ENCODE results near the gene NANOS3. TPM values are rescaled to one million over a fixed set of nuclear protein-coding genes. Genes with fewer than 3 reads are reported as not detected.

Gene NANOS3
- total and polyA plus RNA-seq, 7 donors, result 0.16 TPM; not detected in 6

DNA sequence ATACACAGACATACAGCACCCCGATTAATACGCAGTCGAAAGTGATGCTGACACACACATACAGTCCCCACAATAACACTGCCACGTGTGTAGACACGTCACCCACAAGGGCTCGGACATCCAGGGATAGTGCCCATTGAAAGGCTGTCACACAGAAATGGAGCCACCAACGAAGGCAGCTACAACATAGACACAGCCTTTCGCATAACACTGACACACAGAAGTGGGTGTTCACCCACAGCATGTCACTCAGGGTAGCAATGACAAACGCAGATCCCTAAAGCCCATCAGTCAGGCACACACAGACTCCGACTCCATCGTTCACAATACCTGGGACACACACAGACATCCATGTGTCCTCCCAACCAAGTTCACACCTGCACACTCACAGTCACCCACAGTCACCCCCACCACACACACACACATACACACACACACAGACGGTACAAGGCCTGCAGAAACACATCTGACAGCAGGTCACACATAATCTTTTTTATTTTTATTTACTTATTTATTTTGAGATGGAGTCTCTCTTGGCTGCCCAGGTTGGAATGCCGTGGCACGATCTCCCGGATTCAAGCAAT lies 10.4 kb upstream of the NANOS3 start:
- Histone ChIP-seq H3K36me3 (no peaks in the 10 kb centered on the region), H3K27me3 (no peaks in the 10 kb centered on the region), H3K4me1 (peaks cover 0 to 31% (median 17%) of the 10 kb centered on the region in 4 donors), H3K4me3 (peak overlapping the region in 2 of 4 donors; percentile 79 to 85), H3K27ac (peak overlapping the region in 2 of 4 donors; percentile 72 to 97), H3K9me3 (no peaks in the 10 kb centered on the region)
- DNase-seq, result no peak
- WGBS, 2 donors, result 62 to 71% methylated on average over 15 of the region's 15 CpGs
- intact Hi-C loops (cut with DNase I), result no loop called here
- TF ChIP-seq EP300 (IDR thresholded peaks at IDR 0.05), result no peak
- TF ChIP-seq, protein P1, sequence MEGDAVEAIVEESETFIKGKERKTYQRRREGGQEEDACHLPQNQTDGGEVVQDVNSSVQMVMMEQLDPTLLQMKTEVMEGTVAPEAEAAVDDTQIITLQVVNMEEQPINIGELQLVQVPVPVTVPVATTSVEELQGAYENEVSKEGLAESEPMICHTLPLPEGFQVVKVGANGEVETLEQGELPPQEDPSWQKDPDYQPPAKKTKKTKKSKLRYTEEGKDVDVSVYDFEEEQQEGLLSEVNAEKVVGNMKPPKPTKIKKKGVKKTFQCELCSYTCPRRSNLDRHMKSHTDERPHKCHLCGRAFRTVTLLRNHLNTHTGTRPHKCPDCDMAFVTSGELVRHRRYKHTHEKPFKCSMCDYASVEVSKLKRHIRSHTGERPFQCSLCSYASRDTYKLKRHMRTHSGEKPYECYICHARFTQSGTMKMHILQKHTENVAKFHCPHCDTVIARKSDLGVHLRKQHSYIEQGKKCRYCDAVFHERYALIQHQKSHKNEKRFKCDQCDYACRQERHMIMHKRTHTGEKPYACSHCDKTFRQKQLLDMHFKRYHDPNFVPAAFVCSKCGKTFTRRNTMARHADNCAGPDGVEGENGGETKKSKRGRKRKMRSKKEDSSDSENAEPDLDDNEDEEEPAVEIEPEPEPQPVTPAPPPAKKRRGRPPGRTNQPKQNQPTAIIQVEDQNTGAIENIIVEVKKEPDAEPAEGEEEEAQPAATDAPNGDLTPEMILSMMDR (IDR thresholded peaks at IDR 0.05), result no peak
- TF ChIP-seq POLR2A (IDR thresholded peaks at IDR 0.05), result no peak
- TF ChIP-seq POLR2AphosphoS5 (IDR thresholded peaks at IDR 0.05), result no peak

DNA sequence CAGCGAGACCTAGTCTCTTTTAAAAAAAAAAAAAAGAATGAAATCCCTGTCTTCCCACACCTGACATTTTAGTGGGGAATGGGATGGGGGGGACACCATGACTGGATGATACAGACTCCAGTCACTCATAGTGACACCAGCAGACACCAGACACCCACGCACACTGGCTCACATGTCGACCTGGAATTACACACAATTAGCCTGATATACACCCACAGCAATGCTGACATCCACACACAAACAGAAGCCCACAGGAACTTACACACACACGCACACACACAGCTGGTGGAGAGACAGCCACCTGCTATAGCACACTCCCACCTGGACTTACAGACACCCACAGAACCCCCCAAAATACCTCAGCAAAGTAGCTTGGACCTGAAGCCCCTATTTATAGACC lies 8.3 kb upstream of the NANOS3 start:
- DNase-seq, result no peak
- intact Hi-C loops (cut with DNase I), result no loop called here
- Histone ChIP-seq H3K27ac (no peak overlapping the region), H3K4me3 (no peak overlapping the region), H3K9me3 (no peaks in the 10 kb centered on the region), H3K27me3 (peaks cover 0 to 10% (median 4%) of the 10 kb centered on the region in 3 donors), H3K36me3 (no peaks in the 10 kb centered on the region), H3K4me1 (peaks cover 0 to 32% (median 22%) of the 10 kb centered on the region in 4 donors)
- 77 to 84% methylated on average over 4 of the region's 4 CpGs for WGBS, 2 donors
- TF ChIP-seq, protein P1 (IDR thresholded peaks at IDR 0.05), result no peak

DNA sequence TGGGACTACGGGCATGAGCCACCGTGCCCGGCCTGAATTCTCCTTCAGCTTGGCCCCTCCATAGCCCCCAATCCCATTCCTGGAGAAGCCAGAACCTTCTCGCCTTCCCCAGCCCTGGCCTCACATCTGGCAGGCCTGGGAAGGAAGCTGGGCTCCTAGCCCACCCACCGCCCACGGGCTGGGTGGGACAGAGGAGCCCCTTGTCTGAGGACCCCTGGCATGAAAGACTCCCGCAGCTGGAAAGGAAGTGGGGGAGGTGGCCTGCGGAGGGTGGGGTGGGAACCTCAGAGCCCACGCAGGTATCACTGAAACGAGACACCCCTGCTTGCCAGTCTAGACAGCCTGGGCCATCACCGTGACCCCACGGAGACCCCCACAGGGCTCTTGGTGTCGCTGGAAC lies 7.7 kb upstream of the NANOS3 start:
- DNase-seq, result no peak
- H3K4me1 ChIP-seq, result peaks cover 0 to 28% (median 20%) of the 10 kb centered on the region in 4 donors
- H3K36me3 ChIP-seq, result no peaks in the 10 kb centered on the region
- TF ChIP-seq POLR2A (IDR thresholded peaks at IDR 0.05) (no peak), POLR2AphosphoS5 (IDR thresholded peaks at IDR 0.05) (no peak), EP300 (IDR thresholded peaks at IDR 0.05) (no peak)
- TF ChIP-seq, protein P1 (IDR thresholded peaks at IDR 0.05), result no peak
- H3K27ac ChIP-seq, result no peak overlapping the region
- intact Hi-C loops (cut with DNase I), result no loop called here
- H3K4me3 ChIP-seq, result no peak overlapping the region
- peaks cover 0 to 10% (median 4%) of the 10 kb centered on the region in 3 donors for H3K27me3 ChIP-seq
- 79 to 88% methylated on average over 13 of the region's 13 CpGs for WGBS, 2 donors
- no peaks in the 10 kb centered on the region for H3K9me3 ChIP-seq

DNA sequence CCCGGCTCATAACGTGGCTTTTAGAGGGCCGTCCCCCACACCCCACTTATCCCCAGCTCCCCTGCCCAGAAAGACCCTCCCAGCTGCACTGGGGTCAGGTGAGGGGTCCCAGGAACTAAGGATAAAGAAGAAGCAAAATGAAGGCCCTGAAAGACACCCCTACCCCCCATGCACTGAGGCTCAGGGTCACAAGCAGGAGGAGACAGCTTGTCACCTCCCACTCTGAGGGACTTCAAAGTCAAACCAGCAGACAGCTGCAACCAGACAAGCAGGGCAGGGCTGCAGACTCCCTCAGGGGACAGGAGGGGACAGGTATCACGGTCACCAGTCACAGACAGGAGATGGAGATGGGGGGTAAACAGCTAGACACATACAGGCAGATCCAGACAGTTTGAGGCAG lies 6.1 kb upstream of the NANOS3 start:
- intact Hi-C loops (cut with DNase I), result no loop called here
- H3K4me3 ChIP-seq, result no peak overlapping the region
- peaks cover 0 to 18% (median 16%) of the 10 kb centered on the region in 4 donors for H3K4me1 ChIP-seq
- no peaks in the 10 kb centered on the region for H3K36me3 ChIP-seq
- WGBS, 2 donors, result 88 to 90% methylated on average over 4 of the region's 4 CpGs
- TF ChIP-seq, protein P1 (IDR thresholded peaks at IDR 0.05), result no peak
- TF ChIP-seq POLR2AphosphoS5 (IDR thresholded peaks at IDR 0.05), result no peak
- no peak for TF ChIP-seq POLR2A (IDR thresholded peaks at IDR 0.05)
- no peak for TF ChIP-seq EP300 (IDR thresholded peaks at IDR 0.05)
- DNase-seq, result no peak
- no peaks in the 10 kb centered on the region for H3K9me3 ChIP-seq
- H3K27me3 ChIP-seq, result peaks cover 0 to 10% (median 4%) of the 10 kb centered on the region in 3 donors
- no peak overlapping the region for H3K27ac ChIP-seq

DNA sequence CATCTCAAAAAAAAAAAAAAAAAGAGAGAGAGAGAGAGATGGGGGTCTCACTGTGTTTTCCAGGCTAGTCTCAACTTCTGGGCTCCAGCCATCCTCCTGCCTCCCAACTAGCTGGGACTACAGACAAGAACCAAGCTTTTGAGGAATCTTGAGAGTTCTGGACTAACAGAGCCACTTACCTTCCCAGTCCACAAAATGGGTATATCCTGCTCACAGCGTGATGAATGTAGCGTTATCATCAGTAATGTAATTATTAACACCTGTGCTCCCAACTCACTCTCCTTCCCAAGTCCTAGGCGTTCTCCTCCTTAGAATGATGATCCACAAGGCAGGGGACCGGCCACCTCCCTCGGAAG lies 4.6 kb upstream of the NANOS3 start:
- Histone ChIP-seq H3K36me3 (no peaks in the 10 kb centered on the region), H3K27ac (no peak overlapping the region), H3K4me1 (peaks cover 0 to 12% (median 9%) of the 10 kb centered on the region in 4 donors), H3K9me3 (no peaks in the 10 kb centered on the region), H3K27me3 (peaks cover 0 to 10% (median 4%) of the 10 kb centered on the region in 3 donors), H3K4me3 (peak overlapping the region in 3 of 4 donors; percentile 25 to 47 (median 46))
- intact Hi-C loops (cut with DNase I), result no loop called here
- DNase-seq, result no peak
- 17 to 45% methylated on average over 5 of the region's 5 CpGs for WGBS, 2 donors
- TF ChIP-seq EP300 (IDR thresholded peaks at IDR 0.05), result no peak
- TF ChIP-seq, protein P1 (IDR thresholded peaks at IDR 0.05), result no peak
- no peak for TF ChIP-seq POLR2A (IDR thresholded peaks at IDR 0.05)
- no peak for TF ChIP-seq POLR2AphosphoS5 (IDR thresholded peaks at IDR 0.05)

Data from sigmoid colon (tissue), 7 donors.